ENCODE measurements around the gene LRRC8E. TPM values are rescaled to one million over a fixed set of nuclear protein-coding genes. Genes with fewer than 3 reads are reported as not detected.

The LRRC8E gene
- polyA plus RNA-seq, 10 donors = 0.11 to 0.61 (median 0.27) TPM; not detected in 3

GRCh38 chr19:7918615-7919421 lies 30.5 kb downstream of the LRRC8E start:
- DNase-seq = no peak

DNA sequence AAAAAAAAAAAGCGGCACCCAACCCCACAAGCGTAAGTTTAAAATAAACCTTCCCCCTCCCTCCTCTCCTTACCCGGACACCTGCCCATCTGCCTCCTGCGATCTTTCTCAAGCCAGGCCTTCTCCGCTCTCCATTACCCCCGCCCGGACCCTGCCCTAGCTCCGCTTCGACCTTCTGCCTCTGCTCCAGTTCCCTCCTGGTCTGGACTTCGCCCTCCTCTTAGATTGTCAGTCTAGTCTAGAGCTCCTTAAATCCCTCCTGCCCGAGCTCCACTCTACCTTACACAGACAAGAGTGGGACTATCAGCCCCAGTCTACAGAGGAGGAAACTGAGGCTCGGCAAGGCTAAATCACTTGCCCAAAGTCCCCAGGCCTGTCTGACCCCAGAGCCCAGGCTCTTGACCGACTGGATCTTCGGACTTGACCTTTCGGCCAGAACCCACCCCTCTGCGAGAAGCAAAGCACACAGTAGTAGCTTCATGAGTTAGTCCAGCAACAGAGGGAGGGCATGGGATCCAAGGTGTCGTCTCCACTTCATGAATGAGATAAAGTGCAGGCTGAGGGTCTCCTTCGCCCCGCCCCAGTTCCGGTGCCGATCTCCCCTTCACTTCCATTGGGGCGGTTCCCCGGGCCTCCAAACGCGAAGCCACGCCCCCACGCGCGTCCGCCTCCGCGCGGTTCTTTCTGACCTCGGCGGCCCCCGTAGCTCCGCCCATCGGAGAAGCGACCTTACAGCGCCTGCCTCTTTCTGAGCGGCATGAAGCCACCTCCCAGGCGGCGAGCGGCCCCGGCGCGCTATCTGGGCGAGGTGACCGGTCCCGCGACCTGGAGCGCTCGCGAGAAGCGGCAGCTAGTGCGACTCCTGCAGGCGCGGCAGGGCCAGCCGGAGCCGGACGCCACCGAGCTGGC lies 31.6 kb downstream of the LRRC8E start, which contains the start of gene SNAPC2:
Gene SNAPC2, plus strand, starts transcription at position 729 of the 909 bp plus-strand sequence. Its CDS starts 29 bp downstream, at position 758.
- DNase-seq = peak; percentile 94 to 99 (median 96)

DNA sequence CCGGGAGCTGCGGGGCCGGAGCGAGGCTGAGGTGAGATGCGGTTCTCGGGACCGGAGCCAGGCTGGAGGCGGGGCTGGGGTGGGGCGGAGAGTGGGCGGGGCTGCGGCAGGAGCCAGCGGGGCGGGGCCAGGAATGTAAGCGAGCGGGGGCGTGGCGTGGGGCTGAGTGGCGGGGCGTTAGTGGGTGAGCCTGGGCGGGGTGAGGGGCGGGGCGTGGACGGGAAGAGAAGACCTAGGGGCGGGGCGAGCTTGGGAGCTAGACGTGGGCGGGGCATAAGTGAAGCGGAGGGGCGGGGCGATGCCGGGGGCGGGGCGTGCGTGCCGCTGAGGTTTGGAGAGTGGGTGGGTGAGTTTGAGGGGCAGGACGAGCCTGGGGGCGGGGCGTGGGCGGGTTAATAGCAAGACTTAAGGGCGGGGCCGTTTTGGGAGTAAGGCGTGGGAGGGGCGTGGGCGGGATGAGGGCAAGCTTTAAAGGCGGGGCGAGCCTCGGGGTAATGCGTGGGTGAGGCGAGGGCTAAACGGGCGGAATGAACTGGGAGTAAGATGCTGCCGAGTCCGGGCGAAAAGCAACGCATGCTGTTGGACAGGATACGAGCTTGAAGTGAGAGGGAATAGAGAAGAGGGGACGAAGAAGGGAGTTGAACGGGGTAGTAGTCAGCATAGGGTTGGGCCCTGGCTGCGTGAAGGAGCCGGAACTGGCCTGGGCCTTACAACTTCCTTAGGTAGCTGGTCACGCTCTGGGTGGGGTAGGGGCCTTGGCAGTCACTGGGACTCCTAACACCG lies 32.4 kb downstream of the LRRC8E start:
- peak; percentile 96 to 97 (median 96) for DNase-seq

DNA sequence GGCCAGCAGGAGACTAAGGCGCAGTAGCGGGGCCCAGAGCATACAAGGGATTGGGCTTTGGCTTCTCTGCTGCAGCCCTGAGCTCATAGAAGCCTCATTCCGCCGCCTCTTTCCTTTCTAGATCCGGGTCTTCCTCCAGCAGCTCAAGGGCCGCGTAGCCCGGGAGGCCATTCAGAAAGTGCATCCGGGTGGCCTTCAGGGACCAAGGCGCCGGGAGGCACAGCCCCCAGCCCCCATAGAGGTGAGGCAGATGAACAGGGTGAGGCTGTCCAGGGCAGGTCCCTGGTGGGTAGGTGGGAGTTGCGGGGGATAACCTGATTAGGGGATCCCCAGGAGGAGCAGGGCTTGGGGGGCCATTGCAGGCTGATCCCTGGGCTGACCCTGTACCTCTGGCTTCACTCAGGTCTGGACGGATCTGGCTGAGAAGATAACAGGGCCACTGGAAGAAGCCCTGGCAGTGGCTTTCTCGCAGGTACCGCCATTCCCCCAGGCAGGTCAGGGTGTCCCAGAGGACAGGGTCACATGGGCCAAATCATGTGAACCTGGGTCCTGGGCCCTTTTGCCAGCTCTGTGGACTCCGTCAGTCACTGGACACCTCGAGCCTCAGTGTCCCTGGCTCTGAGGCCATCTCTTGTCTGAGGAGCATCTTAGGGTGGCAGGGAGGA lies 33.1 kb downstream of the LRRC8E start:
- no peak for DNase-seq

GRCh38 chr19:7921967-7922835 lies 33.9 kb downstream of the LRRC8E start:
- no peak for DNase-seq

DNA sequence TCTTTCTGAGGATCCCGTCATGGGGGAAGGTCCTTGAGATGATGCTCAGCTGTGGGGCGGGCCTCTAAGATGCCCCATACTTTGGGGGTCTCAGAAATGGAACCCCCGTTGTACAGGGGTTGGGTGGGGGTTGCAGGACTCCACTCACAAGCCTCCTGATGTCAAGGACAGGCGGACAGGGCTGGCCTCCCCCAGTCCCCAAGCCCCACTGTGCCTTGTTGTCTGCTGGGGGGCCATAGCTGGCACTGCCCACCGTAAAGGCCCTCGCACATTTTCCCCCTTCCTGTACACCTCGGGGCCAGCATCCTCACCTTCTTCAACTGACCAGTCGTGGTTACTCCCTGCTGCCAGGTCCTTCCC lies 34.5 kb downstream of the LRRC8E start:
- no peak for DNase-seq

DNA sequence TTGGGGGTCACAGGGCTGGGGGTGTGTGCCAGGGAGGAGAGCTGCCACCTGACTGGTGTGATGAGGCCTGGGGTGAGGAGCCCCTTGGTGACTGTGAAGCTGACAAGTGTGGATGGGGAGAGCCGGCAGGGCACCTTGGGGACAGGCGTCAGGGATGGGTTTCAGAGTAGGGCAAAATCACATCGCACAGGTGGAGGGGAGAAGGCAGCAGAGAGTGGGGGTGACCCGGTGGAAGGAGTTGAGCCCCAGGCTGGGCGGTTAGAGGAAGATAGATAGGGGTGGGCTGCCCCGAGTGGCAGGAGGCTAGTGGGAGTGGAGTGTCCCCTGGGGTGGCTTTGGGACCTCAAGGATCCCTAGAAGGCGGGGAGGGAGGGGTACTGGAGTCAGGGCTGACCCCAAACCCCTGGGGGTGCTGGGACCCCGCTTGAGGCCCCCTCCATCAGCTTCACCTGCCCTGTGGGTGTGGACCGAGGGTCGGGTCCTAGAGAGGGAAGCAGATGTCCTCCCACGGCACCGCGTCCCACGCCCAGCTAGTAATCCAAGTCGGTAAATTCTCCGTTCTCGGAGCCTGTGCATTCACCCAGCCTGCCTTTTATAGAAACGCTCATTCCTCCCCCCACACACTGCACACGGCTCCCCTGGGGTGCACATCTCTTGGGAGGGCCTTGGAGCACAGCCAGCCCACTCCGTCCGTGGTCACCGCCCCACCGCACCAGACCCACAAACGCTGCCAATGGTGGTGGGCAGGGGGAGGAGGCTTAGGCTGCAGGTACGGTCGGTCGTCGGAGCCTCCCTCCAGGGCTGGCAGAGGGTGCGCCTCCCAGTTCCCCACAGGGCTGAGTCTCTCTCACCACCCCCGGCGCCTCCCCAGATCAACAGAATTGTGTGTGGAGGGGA lies 35.2 kb downstream of the LRRC8E start:
- no peak for DNase-seq

DNA sequence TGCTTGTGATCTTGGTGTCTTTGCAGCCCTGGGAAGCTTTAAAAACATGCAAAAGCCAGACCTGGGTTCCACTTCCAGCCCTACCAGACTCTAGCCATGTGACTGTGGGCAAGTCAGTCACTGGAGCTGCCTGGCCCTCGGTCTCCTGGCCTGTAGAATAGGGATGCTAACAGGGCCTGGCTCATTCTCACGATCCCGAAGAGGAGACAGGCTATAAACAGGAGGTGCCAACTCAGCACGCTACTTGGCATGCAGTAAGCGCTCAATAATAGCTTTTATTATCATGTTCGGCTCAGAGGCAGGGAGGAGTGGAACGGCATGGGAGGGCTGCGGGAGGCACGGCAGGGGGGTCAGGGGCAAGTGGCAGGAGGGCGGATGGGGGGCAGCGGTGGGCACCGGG lies 35.9 kb downstream of the LRRC8E start:
- DNase-seq = no peak

- DNase-seq = peak in 1 of 3 donors; percentile 14
These were observed 36.4 kb downstream of the LRRC8E start for GRCh38 chr19:7924651-7925170.

DNA sequence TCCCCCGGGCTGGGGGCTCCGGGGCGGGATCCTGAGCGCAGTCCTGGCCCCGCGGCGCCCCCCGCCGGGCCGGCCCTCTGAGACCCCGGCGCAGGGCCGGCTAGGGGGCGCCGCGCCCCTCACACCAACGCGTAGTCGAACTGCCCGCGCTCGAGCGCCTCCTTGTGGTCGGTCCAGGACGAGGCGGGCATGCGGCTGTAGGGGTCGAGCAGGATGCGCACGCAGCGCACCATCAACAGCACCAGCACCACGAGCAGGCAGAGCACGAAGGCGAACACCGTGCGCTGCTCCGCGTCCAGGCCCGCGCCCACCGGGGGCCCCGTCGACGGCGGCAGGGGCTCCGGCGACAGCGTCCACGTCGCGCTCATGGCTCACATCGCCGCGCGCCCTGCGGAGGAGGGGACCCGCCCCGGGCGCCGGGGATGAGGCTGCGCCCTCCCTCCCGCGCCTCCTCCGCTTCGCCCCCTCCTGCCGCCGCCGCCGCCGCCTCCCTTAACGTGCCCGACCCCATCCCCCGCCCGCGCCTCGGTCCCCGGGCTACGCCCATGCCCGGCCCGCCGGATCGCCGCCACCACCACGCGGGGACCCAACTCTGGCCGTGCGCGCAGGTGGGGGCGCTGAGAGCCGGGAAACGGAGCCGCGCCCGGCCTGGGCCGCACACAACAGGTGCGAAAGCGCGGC lies 37.0 kb downstream of the LRRC8E start:
- peak; percentile 61 to 88 (median 84) for DNase-seq

DNA sequence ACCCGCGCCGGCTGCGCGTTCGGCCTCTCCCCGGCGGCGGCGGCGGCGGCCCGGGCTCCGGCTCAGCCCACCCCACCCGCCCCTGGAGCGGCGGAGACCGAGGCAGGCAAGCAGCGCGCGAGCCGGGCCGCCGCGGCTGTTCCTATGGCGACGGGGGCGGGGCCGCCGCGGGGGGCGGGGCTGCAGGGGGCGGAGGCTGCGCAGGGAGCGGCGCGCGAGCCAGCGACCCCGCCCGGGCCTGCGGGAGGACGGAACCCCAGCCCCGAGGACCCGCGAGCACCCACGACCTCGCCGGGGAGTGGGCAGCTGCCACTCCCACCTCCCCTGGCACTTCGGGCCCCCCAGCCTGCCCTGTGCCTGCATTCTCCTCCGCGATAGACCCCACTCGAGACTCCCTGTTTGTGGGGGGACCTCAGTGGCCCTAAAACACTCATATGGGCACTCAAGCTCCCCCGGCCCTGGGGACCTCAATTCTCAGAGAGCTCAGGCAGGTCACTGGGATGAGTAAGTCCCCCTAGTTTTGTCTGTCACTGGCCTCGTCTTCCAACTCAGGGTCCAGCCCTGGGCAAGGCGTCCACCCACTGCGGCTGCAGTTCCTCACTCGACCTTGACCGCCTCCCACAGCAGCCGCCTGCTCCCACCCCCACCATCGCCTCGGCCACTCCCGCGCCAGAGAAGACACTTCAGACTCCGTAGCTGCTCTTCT lies 37.9 kb downstream of the LRRC8E start, which contains the start of gene CTXN1:
Gene CTXN1, minus strand, starts transcription at position 115 of the 706 bp plus-strand sequence. CDS start 597 bp downstream, outside the sequence.
- DNase-seq = peak in 2 of 3 donors; percentile 39 to 67

- DNase-seq = no peak
These were observed 38.7 kb downstream of the LRRC8E start for GRCh38 chr19:7926727-7927604.

- DNase-seq = peak in 1 of 3 donors; percentile 12
These were observed 39.5 kb downstream of the LRRC8E start for GRCh38 chr19:7927605-7928333.

GRCh38 chr19:7928334-7928706 lies 40.0 kb downstream of the LRRC8E start:
- no peak for DNase-seq
